GM12878 (cell line): ENCODE data around the gene B4GALT5. TPM values are rescaled to one million over a fixed set of nuclear protein-coding genes. Genes with fewer than 3 reads are reported as not detected.

ENCODE experiments used
- ATAC-seq: fragments of 200-7000 bp; cut with Tn5 transposase; 3 replicates; pipeline ENCODE4 v1.9.1; 2020; ENCODE audit warnings: mild to moderate bottlenecking, moderate library complexity
- BruUV-seq: library from RNA; stranded (reverse); fragments of 400-500 nt; replicated peaks from 2 replicates; lab custom pipeline; 2021; lab: Mats Ljungman, UMichigan
- CTCF ChIA-PET: fragments of 300-600 bp; sonication (Branson Sonifier 250); formaldehyde crosslinking; extraction: SDS; loops from one replicate; lab custom pipeline; 2021; ENCODE audit warnings: inconsistent platforms; lab: Yijun Ruan, JAX
- POLR2A ChIA-PET: fragments of 350-600 bp; formaldehyde crosslinking; extraction: SDS; loops from one replicate; lab custom pipeline; 2021; ENCODE audit warnings: inconsistent platforms; lab: Charles Lee
- RAD21 ChIA-PET: fragments of 300-600 bp; sonication (Branson Sonifier 250); formaldehyde crosslinking; loops from one replicate; lab custom pipeline; 2023; ENCODE audit warnings: antibody characterized with exemption; ENCODE audit not compliant: unreplicated experiment; lab: Charles Lee
- SMC1A ChIA-PET: fragments of 300-600 bp; sonication (Branson Sonifier 250); formaldehyde crosslinking; loops from one replicate; lab custom pipeline; 2023; ENCODE audit not compliant: unreplicated experiment, uncharacterized antibody; lab: Charles Lee
- DNase-seq: peaks from one replicate; pipeline ENCODE4 v3.0.0-alpha.2; 2011; ENCODE audit warnings: low read depth, low spot score
- FAIRE-seq: peaks from 3 replicates; lab custom pipeline; 2011; peaks lifted over from hg19 to GRCh38; lab: Jason Lieb, UNC
- H2AFZ ChIP-seq: 2 replicates; pipeline ENCODE4 v1.6.0; 2011; ENCODE audit warnings: low read depth, low read length, control low read depth; ENCODE audit not compliant: control insufficient read depth
- H3K27ac ChIP-seq: 2 replicates; pipeline ENCODE4 v1.5.1; 2011; ENCODE audit warnings: control low read depth; ENCODE audit not compliant: control insufficient read depth, insufficient read depth
- H3K27me3 ChIP-seq, 2 experiments: replicated peaks in 1 of 2; 2 replicates each; pipeline versions ENCODE4 v1.6.0 to v1.6.1; 2011; ENCODE audit warnings: low read length in 1 of 2; ENCODE audit not compliant: control insufficient read depth in 2 of 2, insufficient read depth in 2 of 2
- H3K36me3 ChIP-seq, 2 experiments: 2 replicates each; pipeline ENCODE4 v1.5.1; 2011; ENCODE audit warnings: low read length in 1 of 2; ENCODE audit not compliant: control insufficient read depth in 2 of 2, insufficient read depth in 2 of 2
- H3K4me1 ChIP-seq: 2 replicates; pipeline ENCODE4 v1.6.1; 2011; ENCODE audit warnings: mild to moderate bottlenecking, low read length, moderate library complexity, mixed read lengths; ENCODE audit not compliant: control insufficient read depth, insufficient read depth
- H3K4me2 ChIP-seq: 2 replicates; pipeline ENCODE4 v1.6.0; 2011; ENCODE audit warnings: control low read depth; ENCODE audit not compliant: control insufficient read depth, insufficient read depth
- H3K4me3 ChIP-seq: fragments of 200-600 bp; sonication (generic); 2 replicates; pipeline ENCODE4 v1.5.1; 2016
- H3K79me2 ChIP-seq: 2 replicates; pipeline ENCODE4 v1.6.0; 2011; ENCODE audit warnings: low read length; ENCODE audit not compliant: control insufficient read depth, insufficient read depth
- H3K9ac ChIP-seq: 2 replicates; pipeline ENCODE4 v1.8.0; 2011; ENCODE audit warnings: low read length, control low read depth, mixed read lengths; ENCODE audit not compliant: control insufficient read depth, insufficient read depth
- H3K9me3 ChIP-seq: replicated peaks from 3 replicates; pipeline ENCODE4 v1.5.1; 2011; ENCODE audit warnings: mild to moderate bottlenecking, low read length; ENCODE audit not compliant: control insufficient read depth, insufficient read depth
- H4K20me1 ChIP-seq: 2 replicates; pipeline ENCODE4 v1.6.0; 2011; ENCODE audit not compliant: control insufficient read depth, insufficient read depth
- ASH2L ChIP-seq: fragments of 300-600, 200-600 bp; sonication (generic); IDR thresholded peaks from 2 replicates; pipeline ENCODE4 v1.6.1; 2017; ENCODE audit warnings: low read depth, mild to moderate bottlenecking, borderline replicate concordance
- BRCA1 ChIP-seq: IDR thresholded peaks from 2 replicates; pipeline ENCODE4 v1.6.1; 2011; ENCODE audit warnings: low read depth, low read length, improper control_type of control experiment
- CBX5 ChIP-seq: sonication (generic); IDR thresholded peaks from 2 replicates; pipeline ENCODE4 v1.6.1; 2016; ENCODE audit warnings: low read depth, moderate library complexity, mild to moderate bottlenecking, inconsistent platforms
- CUX1 ChIP-seq: IDR thresholded peaks from 2 replicates; pipeline ENCODE4 v1.6.1; 2012; ENCODE audit warnings: improper control_type of control experiment, low read depth, low read length; ENCODE audit not compliant: insufficient replicate concordance
- ETV6 ChIP-seq, 2 experiments: fragments of 450-650 bp in 1 of 2; IDR thresholded peaks in 1 of 2; conservative IDR thresholded peaks in 1 of 2; 2 replicates each; pipeline ENCODE4 v1.6.1; 2014; ENCODE audit warnings: antibody characterized with exemption in 1 of 2, borderline replicate concordance in 1 of 2, low read depth in 1 of 2, mild to moderate bottlenecking in 1 of 2, moderate library complexity in 1 of 2
- EZH2 ChIP-seq: IDR thresholded peaks from 2 replicates; pipeline ENCODE4 v1.6.1; 2012; ENCODE audit warnings: low read depth, mild to moderate bottlenecking, control low read depth, inconsistent platforms, low read length, borderline replicate concordance; ENCODE audit not compliant: control insufficient read depth
- HDGF ChIP-seq: fragments of 450-650 bp; IDR thresholded peaks from 2 replicates; pipeline ENCODE4 v1.6.1; 2016; ENCODE audit warnings: antibody characterized with exemption
- HSF1 ChIP-seq: fragments of 150-350 bp; IDR thresholded peaks from 2 replicates; pipeline ENCODE4 v1.6.1; 2014; ENCODE audit warnings: mild to moderate bottlenecking, low read depth, low read length
- IRF4 ChIP-seq: IDR thresholded peaks from 2 replicates; pipeline ENCODE4 v1.6.1; 2011; ENCODE audit warnings: low read depth, low read length
- JUND ChIP-seq: IDR thresholded peaks from 2 replicates; pipeline ENCODE4 v1.6.1; 2012; ENCODE audit warnings: low read depth, mild to moderate bottlenecking, low read length, improper control_type of control experiment, moderate library complexity
- MAX ChIP-seq: IDR thresholded peaks from 2 replicates; pipeline ENCODE4 v1.6.1; 2012; ENCODE audit warnings: low read depth, low read length, improper control_type of control experiment
- NR2F1 ChIP-seq: fragments of 450-650 bp; conservative IDR thresholded peaks from 2 replicates; pipeline ENCODE4 v1.6.1; 2017; ENCODE audit warnings: mild to moderate bottlenecking
- RFX5 ChIP-seq: IDR thresholded peaks from 2 replicates; pipeline ENCODE4 v1.6.1; 2011; ENCODE audit warnings: low read depth, low read length, improper control_type of control experiment
- RUNX3 ChIP-seq: IDR thresholded peaks from 2 replicates; pipeline ENCODE4 v1.6.1; 2012; ENCODE audit warnings: low read length, inconsistent platforms
- SREBF2 ChIP-seq: IDR thresholded peaks from 2 replicates; pipeline ENCODE4 v1.6.1; 2012; ENCODE audit warnings: mild to moderate bottlenecking, low read length
- YY1 ChIP-seq: IDR thresholded peaks from 2 replicates; pipeline ENCODE4 v1.6.1; 2011; ENCODE audit warnings: low read depth, mild to moderate bottlenecking, low read length
- ZNF384 ChIP-seq: IDR thresholded peaks from 2 replicates; pipeline ENCODE4 v1.6.1; 2012; ENCODE audit warnings: low read depth, mild to moderate bottlenecking, low read length, improper control_type of control experiment, borderline replicate concordance
- WGBS: methylation state at CpG from one replicate; pipeline ENCODE4 v1.1.6; 2016; ENCODE audit warnings: low lambda C conversion rate; ENCODE audit not compliant: insufficient replicate concordance, insufficient coverage; ENCODE audit errors: missing lambda C conversion rate; 5-methylcytosine and 5-hydroxymethylcytosine counted together
- in situ Hi-C: fragments of 300-500 bp; cut with MboI; formaldehyde crosslinking; loops from 9 replicates; pipeline ENCODE4 v1.14.3; 2018; ENCODE audit warnings: mixed read lengths
- intact Hi-C: fragments of 100-400 bp; cut with micrococcal nuclease; formaldehyde crosslinking; loops from one replicate; pipeline ENCODE4 v1.14.2; 2022; ENCODE audit not compliant: unreplicated experiment
- polyA plus RNA-seq, 11 experiments: library from polyadenylated mRNA; depleted of rRNA in 4 of 11; unstranded in 6 of 11; stranded (reverse) in 5 of 11; fragments of >200 nt; fragmentation: Nextera tagmentation in 4 of 11; fragmentation: Illumina TruSeq in 1 of 11; extraction: Ambion mirVana in 4 of 11; extraction: Trizol in 1 of 11; gene quantifications; 1 replicate in 1 of 11; 2 replicates in 10 of 11; pipeline versions ENCODE4 v1.2.1 to v1.2.3, GENCODE V29; 2011 to 2016; ENCODE audit warnings: inconsistent platforms in 2 of 11, missing spikeins in 2 of 11, low read depth in 1 of 11
- total RNA-seq, 4 experiments: library from RNA; depleted of rRNA in 3 of 4; stranded (reverse); fragments of >200 nt in 3 of 4; fragmentation: Illumina TruSeq in 1 of 4; extraction: Trizol in 1 of 4; gene quantifications; 2 replicates each; pipeline versions ENCODE4 v1.2.1 to v1.2.3, GENCODE V29; 2013 to 2021
- TF ChIP-seq, protein P1 (sequence below): IDR thresholded peaks from 2 replicates; pipeline ENCODE4 v1.6.1; 2011; ENCODE audit warnings: mild to moderate bottlenecking, low read depth, low read length, moderate library complexity; ENCODE audit not compliant: insufficient replicate concordance

Gene B4GALT5
- total and polyA plus RNA-seq, 10 of the 15 experiments (the other 5 are each of a cell fraction or from before 2014, with no cell fraction given): 2.0 to 55.5 (median 20.2) TPM

DNA sequence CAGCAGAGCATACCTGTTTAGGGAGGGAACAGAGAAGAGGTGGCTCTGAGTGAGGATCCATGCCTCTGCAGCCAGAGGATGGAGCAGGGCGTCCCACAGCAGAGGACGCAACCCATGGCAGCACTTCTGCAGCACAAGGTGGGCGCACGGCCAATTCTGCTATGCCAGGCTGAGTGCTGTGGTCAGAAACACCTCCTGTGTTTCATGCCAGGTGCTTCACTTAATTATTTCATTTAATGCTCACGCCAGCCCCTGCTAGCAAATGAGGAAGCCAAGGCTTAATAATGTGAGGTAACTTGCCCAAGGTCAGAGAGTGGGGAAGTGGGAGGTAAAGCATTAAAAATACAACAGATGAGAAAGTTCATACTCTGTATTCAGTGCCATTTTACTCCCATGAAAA, 77.2 kb downstream of the B4GALT5 start:
- no peaks in the 10 kb centered on the region for H3K79me2 ChIP-seq
- ATAC-seq (no peak), DNase-seq (no peak), FAIRE-seq (no peak)
- peaks cover 11% of the 10 kb centered on the region for H3K4me1 ChIP-seq
- no peak overlapping the region for H3K27ac ChIP-seq
- RAD21 ChIA-PET: no interaction called here
- POLR2A ChIA-PET: no interaction called here
- H2AFZ ChIP-seq: no peak overlapping the region
- no peak overlapping the region for H3K4me2 ChIP-seq
- SMC1A ChIA-PET: interaction anchor here (1.7 kb wide), 1 partner anchor 43 kb away, joined by 5 read pairs; no protein-coding TSS in a partner anchor
- peaks cover 20 to 25% of the 10 kb centered on the region in 2 experiments for H3K36me3 ChIP-seq
- in situ Hi-C loops: no loop called here
- intact Hi-C loops: no loop called here
- no TSS peak for BruUV-seq
- H3K4me3 ChIP-seq: no peak overlapping the region
- H3K9me3 ChIP-seq: no peaks in the 10 kb centered on the region
- CTCF ChIA-PET: interaction anchor here (1.1 kb wide), 1 partner anchor 210 kb away, joined by 3 read pairs; no protein-coding TSS in a partner anchor
- no peaks in the 10 kb centered on the region for H4K20me1 ChIP-seq
- WGBS: 89% methylated on average over 5 of the region's 5 CpGs
- H3K9ac ChIP-seq: no peak overlapping the region
- no peaks in the 10 kb centered on the region for H3K27me3 ChIP-seq
- TF ChIP-seq CUX1 (no peak), ASH2L (no peak), NR2F1 (no peak), HSF1 (no peak), EZH2 (no peak), ETV6 (conservative IDR thresholded peaks at IDR 0.05 in 1 of 2, IDR thresholded peaks at IDR 0.05 in 1 of 2; ENCODE audit: borderline replicate concordance in 1 of 2, low read depth in 1 of 2) (no peak), ZNF384 (no peak), RFX5 (no peak), HDGF (no peak), YY1 (no peak), IRF4 (no peak), SREBF2 (no peak), RUNX3 (no peak), MAX (no peak), BRCA1 (no peak), CBX5 (no peak), JUND (no peak)
- TF ChIP-seq, protein P1, sequence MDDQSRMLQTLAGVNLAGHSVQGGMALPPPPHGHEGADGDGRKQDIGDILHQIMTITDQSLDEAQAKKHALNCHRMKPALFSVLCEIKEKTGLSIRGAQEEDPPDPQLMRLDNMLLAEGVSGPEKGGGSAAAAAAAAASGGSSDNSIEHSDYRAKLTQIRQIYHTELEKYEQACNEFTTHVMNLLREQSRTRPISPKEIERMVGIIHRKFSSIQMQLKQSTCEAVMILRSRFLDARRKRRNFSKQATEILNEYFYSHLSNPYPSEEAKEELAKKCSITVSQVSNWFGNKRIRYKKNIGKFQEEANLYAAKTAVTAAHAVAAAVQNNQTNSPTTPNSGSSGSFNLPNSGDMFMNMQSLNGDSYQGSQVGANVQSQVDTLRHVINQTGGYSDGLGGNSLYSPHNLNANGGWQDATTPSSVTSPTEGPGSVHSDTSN: no peak
